KBM-7 (cell line): ENCODE measurements around the gene OR52E6.
A peak's percentile ranks its signal among the peaks of the same experiment; 100 is the strongest.

Experiments used
- DNase-seq: peaks from one replicate; pipeline ENCODE4 v3.0.0-alpha.2; 2015
- in situ Hi-C: fragments of 300-500 bp; cut with MboI; formaldehyde crosslinking; loops from 2 replicates; pipeline ENCODE4 v1.14.3; 2020; ENCODE audit warnings: low sequenced_read_pairs, low pct_unique_long_range_greater_than_20kb, mixed read lengths

OR52E6 gene

DNA sequence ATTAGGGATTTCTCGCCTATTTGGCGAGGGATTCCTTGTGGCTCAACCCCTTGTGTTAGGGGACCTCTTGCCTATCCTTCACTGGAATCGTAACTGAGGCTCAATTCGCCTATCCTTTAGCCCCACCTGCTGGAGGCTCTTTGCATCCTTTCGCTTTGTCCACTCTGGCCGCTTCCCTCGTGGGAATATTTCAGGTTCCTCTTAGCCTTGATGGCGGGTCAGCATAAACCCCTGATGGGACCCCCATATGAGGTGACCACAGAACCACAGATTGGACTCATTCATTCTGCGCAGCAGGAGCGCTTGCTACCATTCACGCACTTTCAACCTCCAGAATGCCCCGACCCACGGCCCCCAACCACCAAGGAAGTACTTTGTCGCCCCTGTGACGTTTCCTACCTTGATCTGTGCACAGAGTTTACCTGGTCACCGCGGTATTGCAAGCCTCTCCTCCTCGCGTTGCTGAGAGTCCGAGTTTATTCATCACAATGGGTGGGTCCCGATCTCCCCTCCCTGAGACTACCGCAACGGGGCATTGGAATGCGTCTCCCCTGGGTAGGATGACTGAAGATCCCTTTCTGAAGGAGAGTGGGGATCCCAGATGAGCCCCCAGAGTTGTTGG, 33.1 kb downstream of the OR52E6 start, which contains the start of gene OR52N2:
OR52N2 (plus strand) TSS at position 425 of the 622 bp plus-strand sequence. CDS start 11,412 bp downstream, outside the sequence.
- in situ Hi-C loops: no loop called here
- DNase-seq: peak; percentile 88

DNA sequence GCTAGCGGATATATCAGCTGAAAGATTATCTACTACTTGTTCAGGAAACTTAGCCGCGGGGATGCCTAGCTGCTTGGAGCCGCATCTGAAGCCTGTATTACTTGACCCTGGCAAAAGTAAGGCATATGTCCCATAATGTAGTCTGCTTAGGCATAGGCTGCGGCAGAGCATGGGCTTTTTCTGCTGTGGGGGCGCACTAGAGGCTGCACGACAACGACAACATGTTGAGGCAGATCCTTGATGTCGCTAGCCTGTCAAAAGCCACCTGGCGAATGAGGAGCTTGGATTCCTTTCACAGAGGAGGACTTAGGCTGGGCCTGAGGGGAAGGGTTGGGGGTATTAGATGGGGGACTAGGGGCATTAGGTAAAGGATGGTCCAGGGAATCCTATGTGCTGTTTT, 34.1 kb downstream of the OR52E6 start:
- in situ Hi-C loops: no loop called here
- peak; percentile 28 for DNase-seq

DNA sequence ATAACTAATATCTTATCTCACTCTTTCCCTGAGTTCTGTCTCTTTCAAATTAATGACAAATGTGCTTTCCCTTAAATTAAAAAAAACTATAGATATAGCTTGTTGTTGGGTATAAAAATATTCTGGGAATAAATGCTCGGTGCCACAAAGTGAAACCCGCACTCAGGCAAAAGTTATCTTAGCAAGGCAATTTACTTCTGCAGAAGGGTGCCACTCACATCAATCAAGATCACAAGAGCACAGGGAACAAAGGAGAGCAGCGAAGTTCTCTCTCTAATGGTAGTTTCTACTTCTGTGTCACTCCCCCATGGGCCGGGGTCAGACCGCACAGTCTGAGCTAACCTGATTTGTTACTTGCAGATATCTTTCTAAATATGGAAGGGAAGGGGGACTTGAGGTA, 37.7 kb downstream of the OR52E6 start:
- in situ Hi-C loops: no loop called here
- no peak for DNase-seq

DNA sequence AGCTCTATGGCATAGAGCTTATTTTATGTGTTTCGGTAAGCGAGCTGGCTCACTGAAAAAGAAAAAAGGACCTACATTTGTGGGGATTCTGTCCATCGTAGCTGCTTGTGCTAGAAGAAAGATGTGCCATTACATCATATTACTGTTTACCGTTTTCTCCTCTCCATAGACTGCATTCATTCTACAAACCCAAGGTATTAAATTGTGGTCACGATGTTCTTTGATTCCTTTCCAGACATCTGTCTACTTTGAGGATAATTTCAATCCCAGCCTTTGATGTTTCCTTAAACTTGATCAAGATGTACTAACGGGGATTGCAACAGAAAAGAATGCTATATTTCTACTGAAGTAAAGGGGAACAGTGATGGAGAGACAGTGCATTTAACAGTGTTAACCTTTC, 45.2 kb downstream of the OR52E6 start:
- no peak for DNase-seq
- in situ Hi-C loops: no loop called here

DNA sequence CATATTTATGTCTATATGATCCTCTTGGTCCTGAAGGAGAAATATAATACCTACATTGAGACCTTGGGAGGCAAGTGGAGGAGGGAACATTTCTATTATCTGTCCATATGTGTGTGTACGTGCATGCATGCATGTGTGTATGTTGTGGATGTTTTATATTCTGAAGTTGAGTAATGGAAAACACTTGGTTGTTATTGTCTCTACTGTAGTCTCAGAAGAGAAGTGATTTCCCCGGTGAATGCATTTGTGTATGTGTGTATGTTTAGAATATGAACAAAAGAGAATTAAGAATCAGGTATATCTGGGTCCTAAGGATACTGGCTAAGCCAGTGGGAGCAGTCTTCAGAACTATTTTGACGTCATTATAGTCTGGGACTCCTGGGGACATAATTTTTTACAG, 50.5 kb downstream of the OR52E6 start, which contains the start of gene OR52N1:
OR52N1 (minus strand) TSS at position 101 of the 400 bp plus-strand sequence. CDS start 2,449 bp downstream, outside the sequence.
- DNase-seq: no peak
- in situ Hi-C loops: no loop called here
